Activated CD8-positive, alpha-beta memory T cell treated with anti-CD3 and anti-CD28 coated beads for 4 hours (primary cell): ENCODE measurements around the gene USP28.

ENCODE experiments used
- DNase-seq, 2 donors: peaks; one replicate each; pipeline ENCODE4 v3.0.0-alpha.2; 2020; ENCODE audit warnings: low read depth in 2 of 2

Gene USP28

DNA sequence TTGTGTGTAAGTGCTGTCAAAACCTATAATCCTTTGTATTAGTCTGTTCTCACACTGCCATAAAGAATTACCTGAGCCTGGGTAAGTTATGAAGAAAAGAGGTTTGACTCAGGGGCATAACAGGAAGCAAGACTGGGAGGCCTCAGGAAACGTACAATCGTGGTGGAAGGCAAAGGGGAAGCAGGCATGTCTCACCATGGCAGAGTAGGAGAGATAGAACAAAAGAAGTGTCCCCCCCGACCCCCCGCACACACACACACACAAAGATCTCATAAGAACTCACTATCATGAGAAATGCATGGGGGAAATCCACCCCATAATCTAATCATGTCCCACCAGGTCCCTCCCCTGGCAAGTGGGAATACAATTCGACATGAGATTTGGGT, 2.3 kb upstream of the USP28 start:
- no peak for DNase-seq

GRCh38 chr11:113876798-113877669, 1.7 kb upstream of the USP28 start:
- DNase-seq = no peak

- DNase-seq = no peak
Observed at GRCh38 chr11:113876074-113876797, 864 bp upstream of the USP28 start.

- no peak for DNase-seq
Observed at GRCh38 chr11:113874581-113875233, 665 bp downstream of the USP28 start.

DNA sequence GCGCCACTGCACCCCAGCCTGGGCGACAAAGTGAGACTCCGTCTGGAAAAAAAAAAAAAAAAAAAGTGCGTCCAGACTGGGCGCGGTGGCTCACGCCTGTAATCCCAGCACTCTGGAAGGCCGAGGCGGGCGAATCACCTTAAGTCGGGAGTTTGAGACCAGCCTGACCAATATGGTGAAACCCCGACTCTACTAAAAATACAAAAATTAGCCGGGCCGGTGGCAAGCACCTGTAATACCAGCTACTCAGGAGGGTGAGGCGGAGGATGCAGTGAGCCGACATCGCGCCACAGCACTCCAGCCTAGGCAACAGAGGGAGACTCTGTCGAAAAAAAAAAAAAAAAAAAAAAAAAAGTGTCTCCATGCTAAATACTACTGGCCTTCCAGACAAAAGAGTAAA, 1.3 kb downstream of the USP28 start:
- no peak for DNase-seq

DNA sequence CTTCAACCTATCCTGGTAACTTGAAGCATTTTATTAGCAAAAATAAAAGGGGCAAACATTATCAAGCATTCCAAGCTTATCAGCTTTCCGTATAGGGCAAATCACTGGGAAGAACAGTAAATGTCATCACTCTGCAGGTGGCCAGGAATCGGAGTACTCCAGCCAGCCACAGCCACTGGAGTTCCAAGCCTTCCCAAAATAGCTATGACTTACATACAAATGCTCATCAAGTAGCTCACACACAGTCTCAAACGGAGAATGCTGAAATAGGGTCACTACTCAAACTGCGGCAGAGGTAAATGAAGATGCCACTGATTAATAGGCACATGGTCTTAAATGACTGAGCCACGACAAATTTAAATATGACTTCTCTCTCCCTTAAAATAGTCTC, 2.1 kb downstream of the USP28 start:
- DNase-seq = no peak

GRCh38 chr11:113871336-113871735, 4.0 kb downstream of the USP28 start:
- DNase-seq = no peak

GRCh38 chr11:113867843-113868503, 7.4 kb downstream of the USP28 start:
- DNase-seq = no peak

DNA sequence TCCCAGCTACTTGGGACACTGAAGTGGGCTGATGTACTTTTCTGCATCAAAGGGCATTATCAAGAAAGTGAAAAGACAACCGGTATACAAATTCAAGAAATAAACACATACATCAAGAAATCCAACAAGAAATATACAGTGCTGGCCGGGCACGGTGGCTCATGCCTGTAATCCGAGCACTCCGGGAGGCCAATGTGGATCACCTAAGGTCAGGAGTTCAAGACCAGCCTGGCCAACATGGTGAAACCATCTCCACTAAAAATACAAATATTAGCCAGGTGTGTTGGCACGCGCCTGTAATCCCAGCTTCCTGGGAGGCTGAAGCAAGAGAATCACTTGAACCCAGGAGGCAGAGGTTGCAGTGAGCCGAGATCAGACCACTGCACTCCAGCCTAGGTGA, 9.5 kb downstream of the USP28 start:
- DNase-seq = no peak

DNA sequence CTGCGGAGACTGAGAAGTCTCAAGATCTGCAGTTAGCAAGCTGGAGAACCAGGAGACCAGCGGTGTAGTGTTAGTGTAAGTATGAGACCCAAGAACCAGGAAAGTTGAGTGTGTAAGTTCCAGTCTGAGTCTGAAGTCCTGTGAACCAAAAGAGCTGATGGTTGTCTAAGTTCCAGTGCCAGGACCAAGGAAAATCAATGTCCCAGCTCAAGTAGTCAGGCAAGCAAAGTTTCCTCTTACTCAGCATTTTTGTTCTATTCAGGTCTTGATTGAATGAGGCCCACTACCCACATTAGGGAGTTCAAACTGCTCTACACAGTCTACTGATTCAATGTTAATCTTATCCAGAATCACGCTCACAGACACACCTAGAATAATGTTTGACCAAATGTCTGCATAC, 11.0 kb downstream of the USP28 start:
- DNase-seq = no peak

- no peak for DNase-seq
Observed at GRCh38 chr11:113862435-113862834, 12.9 kb downstream of the USP28 start.

- DNase-seq = no peak
Observed at GRCh38 chr11:113859665-113860064, 15.7 kb downstream of the USP28 start.

- no peak for DNase-seq
Observed at GRCh38 chr11:113856966-113857759, 18.2 kb downstream of the USP28 start.

- no peak for DNase-seq
Observed at GRCh38 chr11:113855803-113856202, 19.6 kb downstream of the USP28 start.

DNA sequence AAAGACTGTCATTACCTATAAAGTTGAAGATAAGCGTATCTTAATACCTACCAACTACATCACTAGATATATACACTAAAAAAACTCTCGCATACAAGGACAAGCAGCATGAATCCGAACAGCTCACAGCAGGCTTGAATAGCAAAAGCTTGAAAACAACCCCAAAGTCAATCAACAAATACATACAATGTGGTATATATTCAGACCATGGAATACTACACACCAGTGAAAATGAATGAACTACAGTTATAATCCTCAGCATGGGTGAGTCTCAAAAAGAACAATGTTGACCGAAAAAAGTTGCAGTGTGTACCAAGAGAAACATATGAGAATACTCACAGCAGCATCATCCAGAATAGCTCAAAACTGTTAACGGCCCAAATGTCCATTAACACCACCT, 25.2 kb downstream of the USP28 start:
- no peak for DNase-seq

DNA sequence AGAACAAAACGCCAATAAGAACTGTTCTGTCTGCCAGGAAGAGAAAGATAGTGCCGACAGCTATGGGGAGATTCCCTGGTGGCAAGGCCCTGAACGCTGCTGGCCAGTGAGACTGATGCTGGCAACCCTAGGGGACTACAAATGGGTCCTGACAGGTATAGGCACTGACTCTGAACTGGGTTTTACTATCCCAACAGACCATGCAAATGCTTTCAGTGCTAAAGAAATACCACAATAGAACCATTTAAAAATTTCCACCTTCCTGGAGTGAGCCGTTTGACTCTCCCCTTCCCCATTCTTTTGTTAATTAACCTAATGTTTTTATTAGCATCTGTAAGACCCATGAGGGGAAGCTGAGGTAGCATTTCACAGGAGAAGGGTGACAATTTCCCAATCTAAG, 25.7 kb downstream of the USP28 start:
- no peak for DNase-seq

- DNase-seq = no peak
Observed at GRCh38 chr11:113847580-113847979, 27.8 kb downstream of the USP28 start.

DNA sequence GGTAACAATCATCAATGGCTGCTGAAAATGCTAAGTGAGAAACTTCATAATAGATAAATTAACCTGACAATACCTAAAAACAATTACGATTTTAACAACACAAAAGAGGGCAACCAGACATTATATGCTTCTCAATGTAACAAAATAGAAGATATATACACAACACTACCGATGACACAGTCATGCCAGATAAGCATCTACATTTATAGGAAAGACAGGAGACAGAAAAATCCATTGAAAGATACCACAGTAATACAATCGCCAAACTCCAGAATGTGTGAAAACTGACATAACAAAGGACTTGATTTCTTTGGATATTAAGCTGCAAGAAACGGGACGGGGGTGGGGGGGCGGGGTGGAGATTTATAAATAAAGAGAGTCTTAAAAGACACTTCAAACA, 28.3 kb downstream of the USP28 start:
- no peak for DNase-seq

DNA sequence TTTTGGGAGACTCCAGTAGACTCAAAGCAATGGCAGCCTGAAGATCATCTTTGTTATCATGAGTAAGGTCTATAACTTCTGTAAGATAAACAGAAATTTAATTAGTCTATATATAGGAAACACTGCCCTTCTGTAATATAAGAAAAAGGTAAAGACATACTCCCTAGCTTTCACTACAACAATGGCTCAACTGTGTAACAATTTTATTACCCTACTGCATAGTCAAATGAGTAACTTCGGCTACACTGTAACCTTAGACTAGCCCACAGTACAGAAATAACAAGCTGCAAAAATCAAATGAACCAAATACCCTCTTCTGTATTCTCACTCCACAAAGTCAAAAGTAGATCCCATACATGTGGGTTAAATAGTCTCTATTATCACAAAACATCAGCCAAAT, 33.7 kb downstream of the USP28 start:
- DNase-seq = no peak

- no peak for DNase-seq
Observed at GRCh38 chr11:113840932-113841664, 34.3 kb downstream of the USP28 start.

- DNase-seq = no peak
Observed at GRCh38 chr11:113839842-113840241, 35.5 kb downstream of the USP28 start.
